GM12878 (cell line): ENCODE results near the gene PPP1R37. TPM values are rescaled to one million over a fixed set of nuclear protein-coding genes. Genes with fewer than 3 reads are reported as not detected.

Experiments used
- BMI1 ChIP-seq: fragments of 450-650 bp; IDR thresholded peaks from 2 replicates; pipeline ENCODE4 v1.6.1; 2016; ENCODE audit warnings: mild to moderate bottlenecking, moderate library complexity, borderline replicate concordance
- CREM ChIP-seq: IDR thresholded peaks from 2 replicates; pipeline ENCODE4 v1.6.1; 2014; ENCODE audit warnings: antibody characterized with exemption, low read depth
- E2F4 ChIP-seq: IDR thresholded peaks from 2 replicates; pipeline ENCODE4 v1.6.1; 2012; ENCODE audit warnings: low read depth, low read length, improper control_type of control experiment
- GATAD2B ChIP-seq: fragments of 450-650 bp; conservative IDR thresholded peaks from 2 replicates; pipeline ENCODE4 v1.6.1; 2017; ENCODE audit warnings: low read depth, mild to moderate bottlenecking, moderate library complexity
- LARP7 ChIP-seq: fragments of 450-650 bp; IDR thresholded peaks from 2 replicates; pipeline ENCODE4 v1.6.1; 2017; ENCODE audit warnings: mild to moderate bottlenecking
- MEF2A ChIP-seq: IDR thresholded peaks from 2 replicates; pipeline ENCODE4 v1.6.1; 2011; ENCODE audit warnings: low read depth, mild to moderate bottlenecking, low read length, moderate library complexity; ENCODE audit not compliant: insufficient read depth
- MEF2B ChIP-seq: fragments of 450-650 bp; IDR thresholded peaks from 2 replicates; pipeline ENCODE4 v1.6.1; 2018; ENCODE audit warnings: mild to moderate bottlenecking, moderate library complexity; ENCODE audit not compliant: partially characterized antibody, poor library complexity, severe bottlenecking
- NR2C1 ChIP-seq: fragments of 450-650 bp; IDR thresholded peaks from 2 replicates; pipeline ENCODE4 v1.6.1; 2017; ENCODE audit warnings: antibody characterized with exemption, mild to moderate bottlenecking, moderate library complexity
- NR2F1 ChIP-seq: fragments of 450-650 bp; conservative IDR thresholded peaks from 2 replicates; pipeline ENCODE4 v1.6.1; 2017; ENCODE audit warnings: mild to moderate bottlenecking
- PKNOX1 ChIP-seq: fragments of 450-650 bp; IDR thresholded peaks from 2 replicates; pipeline ENCODE4 v1.6.1; 2016; ENCODE audit warnings: mild to moderate bottlenecking
- RAD51 ChIP-seq: fragments of 450-650 bp; IDR thresholded peaks from 2 replicates; pipeline ENCODE4 v1.6.1; 2016; ENCODE audit warnings: moderate library complexity, mild to moderate bottlenecking, inconsistent platforms
- RUNX3 ChIP-seq: IDR thresholded peaks from 2 replicates; pipeline ENCODE4 v1.6.1; 2012; ENCODE audit warnings: low read length, inconsistent platforms
- SMAD5 ChIP-seq: IDR thresholded peaks from 2 replicates; pipeline ENCODE4 v1.6.1; 2016; ENCODE audit warnings: antibody characterized with exemption, low read depth
- SUPT20H ChIP-seq: IDR thresholded peaks from 2 replicates; pipeline ENCODE4 v1.6.1; 2011; ENCODE audit warnings: low read depth, mild to moderate bottlenecking, low read length, moderate library complexity, borderline replicate concordance; ENCODE audit not compliant: control insufficient read depth
- TARDBP ChIP-seq: IDR thresholded peaks from 2 replicates; pipeline ENCODE4 v1.6.1; 2016; ENCODE audit warnings: borderline replicate concordance
- TCF12 ChIP-seq: IDR thresholded peaks from 2 replicates; pipeline ENCODE4 v1.6.1; 2011; ENCODE audit warnings: low read depth, mild to moderate bottlenecking, low read length
- ZNF207 ChIP-seq: fragments of 450-650 bp; IDR thresholded peaks from 2 replicates; pipeline ENCODE4 v1.6.1; 2014; ENCODE audit warnings: antibody characterized with exemption, mild to moderate bottlenecking, borderline replicate concordance
- ZNF24 ChIP-seq: fragments of 450-650 bp; IDR thresholded peaks from 2 replicates; pipeline ENCODE4 v1.6.1; 2017; ENCODE audit warnings: antibody characterized with exemption, mild to moderate bottlenecking
- polyA plus RNA-seq, 11 experiments: library from polyadenylated mRNA; depleted of rRNA in 4 of 11; unstranded in 6 of 11; stranded (reverse) in 5 of 11; fragments of >200 nt; fragmentation: Nextera tagmentation in 4 of 11; fragmentation: Illumina TruSeq in 1 of 11; extraction: Ambion mirVana in 4 of 11; extraction: Trizol in 1 of 11; gene quantifications; 1 replicate in 1 of 11; 2 replicates in 10 of 11; pipeline versions ENCODE4 v1.2.1 to v1.2.3, GENCODE V29; 2011 to 2016; ENCODE audit warnings: inconsistent platforms in 2 of 11, missing spikeins in 2 of 11, low read depth in 1 of 11
- total RNA-seq, 4 experiments: library from RNA; depleted of rRNA in 3 of 4; stranded (reverse); fragments of >200 nt in 3 of 4; fragmentation: Illumina TruSeq in 1 of 4; extraction: Trizol in 1 of 4; gene quantifications; 2 replicates each; pipeline versions ENCODE4 v1.2.1 to v1.2.3, GENCODE V29; 2013 to 2021
- TF ChIP-seq, protein P1 (sequence below): fragments of 450-650 bp; IDR thresholded peaks from 2 replicates; pipeline ENCODE4 v1.6.1; 2017; ENCODE audit warnings: antibody characterized with exemption, mild to moderate bottlenecking, moderate library complexity
- TF ChIP-seq, protein P2 (sequence below): IDR thresholded peaks from 2 replicates; pipeline ENCODE4 v1.6.1; 2012; ENCODE audit warnings: improper control_type of control experiment, low read depth, low read length; ENCODE audit not compliant: insufficient replicate concordance

Gene PPP1R37
- total and polyA plus RNA-seq, 10 of the 15 experiments (the other 5 are each of a cell fraction or from before 2014, with no cell fraction given): 0.09 to 21.3 (median 5.1) TPM; not detected in 1

- TF ChIP-seq, protein P1, sequence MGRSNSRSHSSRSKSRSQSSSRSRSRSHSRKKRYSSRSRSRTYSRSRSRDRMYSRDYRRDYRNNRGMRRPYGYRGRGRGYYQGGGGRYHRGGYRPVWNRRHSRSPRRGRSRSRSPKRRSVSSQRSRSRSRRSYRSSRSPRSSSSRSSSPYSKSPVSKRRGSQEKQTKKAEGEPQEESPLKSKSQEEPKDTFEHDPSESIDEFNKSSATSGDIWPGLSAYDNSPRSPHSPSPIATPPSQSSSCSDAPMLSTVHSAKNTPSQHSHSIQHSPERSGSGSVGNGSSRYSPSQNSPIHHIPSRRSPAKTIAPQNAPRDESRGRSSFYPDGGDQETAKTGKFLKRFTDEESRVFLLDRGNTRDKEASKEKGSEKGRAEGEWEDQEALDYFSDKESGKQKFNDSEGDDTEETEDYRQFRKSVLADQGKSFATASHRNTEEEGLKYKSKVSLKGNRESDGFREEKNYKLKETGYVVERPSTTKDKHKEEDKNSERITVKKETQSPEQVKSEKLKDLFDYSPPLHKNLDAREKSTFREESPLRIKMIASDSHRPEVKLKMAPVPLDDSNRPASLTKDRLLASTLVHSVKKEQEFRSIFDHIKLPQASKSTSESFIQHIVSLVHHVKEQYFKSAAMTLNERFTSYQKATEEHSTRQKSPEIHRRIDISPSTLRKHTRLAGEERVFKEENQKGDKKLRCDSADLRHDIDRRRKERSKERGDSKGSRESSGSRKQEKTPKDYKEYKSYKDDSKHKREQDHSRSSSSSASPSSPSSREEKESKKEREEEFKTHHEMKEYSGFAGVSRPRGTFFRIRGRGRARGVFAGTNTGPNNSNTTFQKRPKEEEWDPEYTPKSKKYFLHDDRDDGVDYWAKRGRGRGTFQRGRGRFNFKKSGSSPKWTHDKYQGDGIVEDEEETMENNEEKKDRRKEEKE: peak; percentile 49; the same call in 1 of the 2 replicates
- TF ChIP-seq SUPT20H (no peak), ZNF24 (0 out of 2 replicates have a peak, but pooled peaks have one; percentile 36), TCF12 (peak; percentile 34; the same call in 1 of the 2 replicates), LARP7 (peak; percentile 98), MEF2B (no peak), RUNX3 (0 out of 2 replicates have a peak, but pooled peaks have one; percentile 9), MEF2A (no peak), E2F4 (no peak), GATAD2B (peak; percentile 82), NR2F1 (peak; percentile 96), CREM (no peak), ZNF207 (no peak), PKNOX1 (peak; percentile 77), BMI1 (no peak), RAD51 (no peak), NR2C1 (peak; percentile 37; the same call in 1 of the 2 replicates), SMAD5 (no peak), TARDBP (no peak)
- TF ChIP-seq, protein P2, sequence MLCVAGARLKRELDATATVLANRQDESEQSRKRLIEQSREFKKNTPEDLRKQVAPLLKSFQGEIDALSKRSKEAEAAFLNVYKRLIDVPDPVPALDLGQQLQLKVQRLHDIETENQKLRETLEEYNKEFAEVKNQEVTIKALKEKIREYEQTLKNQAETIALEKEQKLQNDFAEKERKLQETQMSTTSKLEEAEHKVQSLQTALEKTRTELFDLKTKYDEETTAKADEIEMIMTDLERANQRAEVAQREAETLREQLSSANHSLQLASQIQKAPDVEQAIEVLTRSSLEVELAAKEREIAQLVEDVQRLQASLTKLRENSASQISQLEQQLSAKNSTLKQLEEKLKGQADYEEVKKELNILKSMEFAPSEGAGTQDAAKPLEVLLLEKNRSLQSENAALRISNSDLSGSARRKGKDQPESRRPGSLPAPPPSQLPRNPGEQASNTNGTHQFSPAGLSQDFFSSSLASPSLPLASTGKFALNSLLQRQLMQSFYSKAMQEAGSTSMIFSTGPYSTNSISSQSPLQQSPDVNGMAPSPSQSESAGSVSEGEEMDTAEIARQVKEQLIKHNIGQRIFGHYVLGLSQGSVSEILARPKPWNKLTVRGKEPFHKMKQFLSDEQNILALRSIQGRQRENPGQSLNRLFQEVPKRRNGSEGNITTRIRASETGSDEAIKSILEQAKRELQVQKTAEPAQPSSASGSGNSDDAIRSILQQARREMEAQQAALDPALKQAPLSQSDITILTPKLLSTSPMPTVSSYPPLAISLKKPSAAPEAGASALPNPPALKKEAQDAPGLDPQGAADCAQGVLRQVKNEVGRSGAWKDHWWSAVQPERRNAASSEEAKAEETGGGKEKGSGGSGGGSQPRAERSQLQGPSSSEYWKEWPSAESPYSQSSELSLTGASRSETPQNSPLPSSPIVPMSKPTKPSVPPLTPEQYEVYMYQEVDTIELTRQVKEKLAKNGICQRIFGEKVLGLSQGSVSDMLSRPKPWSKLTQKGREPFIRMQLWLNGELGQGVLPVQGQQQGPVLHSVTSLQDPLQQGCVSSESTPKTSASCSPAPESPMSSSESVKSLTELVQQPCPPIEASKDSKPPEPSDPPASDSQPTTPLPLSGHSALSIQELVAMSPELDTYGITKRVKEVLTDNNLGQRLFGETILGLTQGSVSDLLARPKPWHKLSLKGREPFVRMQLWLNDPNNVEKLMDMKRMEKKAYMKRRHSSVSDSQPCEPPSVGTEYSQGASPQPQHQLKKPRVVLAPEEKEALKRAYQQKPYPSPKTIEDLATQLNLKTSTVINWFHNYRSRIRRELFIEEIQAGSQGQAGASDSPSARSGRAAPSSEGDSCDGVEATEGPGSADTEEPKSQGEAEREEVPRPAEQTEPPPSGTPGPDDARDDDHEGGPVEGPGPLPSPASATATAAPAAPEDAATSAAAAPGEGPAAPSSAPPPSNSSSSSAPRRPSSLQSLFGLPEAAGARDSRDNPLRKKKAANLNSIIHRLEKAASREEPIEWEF: no peak
These were observed 16.7 kb upstream of the PPP1R37 start, which contains the start of gene ZNF296 (continued) for GRCh38 chr19:45076029-45076850.
